HG02840 (cell line): Measurements from ENCODE around the gene RASGRF1.

Experiments
- ATAC-seq: cut with Tn5 transposase; IDR thresholded peaks from one replicate; pipeline ENCODE4 v1.9.1; 2021; ENCODE audit warnings: mild to moderate bottlenecking, moderate library complexity, moderate number of reproducible peaks; ENCODE audit not compliant: unreplicated experiment, low FRiP score

RASGRF1 gene

GRCh38 chr15:79099692-79100091 is 9.1 kb upstream of the RASGRF1 start:
- no peak for ATAC-seq

GRCh38 chr15:79094611-79095021 is 4.0 kb upstream of the RASGRF1 start:
- no peak for ATAC-seq

- ATAC-seq, result no peak
These were observed 2.9 kb upstream of the RASGRF1 start for GRCh38 chr15:79093352-79093935.

- no peak for ATAC-seq
These were observed 1.8 kb upstream of the RASGRF1 start for GRCh38 chr15:79092382-79092781.

GRCh38 chr15:79091204-79091867 is 756 bp upstream of the RASGRF1 start:
- ATAC-seq, result no peak

- no peak for ATAC-seq
These were observed 592 bp downstream of the RASGRF1 start for GRCh38 chr15:79089890-79090486.

GRCh38 chr15:79089331-79089889 is 1.2 kb downstream of the RASGRF1 start:
- ATAC-seq, result no peak

- ATAC-seq, result no peak
These were observed 2.0 kb downstream of the RASGRF1 start for GRCh38 chr15:79088426-79089205.

- ATAC-seq, result no peak
These were observed 3.8 kb downstream of the RASGRF1 start for GRCh38 chr15:79086814-79087213.

GRCh38 chr15:79084308-79084968 is 6.1 kb downstream of the RASGRF1 start:
- no peak for ATAC-seq

GRCh38 chr15:79083154-79083553 is 7.4 kb downstream of the RASGRF1 start:
- ATAC-seq, result no peak

- no peak for ATAC-seq
These were observed 8.1 kb downstream of the RASGRF1 start for GRCh38 chr15:79082363-79083070.

GRCh38 chr15:79078763-79079410 is 11.7 kb downstream of the RASGRF1 start:
- ATAC-seq, result no peak

- no peak for ATAC-seq
These were observed 12.6 kb downstream of the RASGRF1 start for GRCh38 chr15:79078003-79078402.

GRCh38 chr15:79076661-79077060 is 13.9 kb downstream of the RASGRF1 start:
- no peak for ATAC-seq

GRCh38 chr15:79075256-79075655 is 15.3 kb downstream of the RASGRF1 start:
- ATAC-seq, result no peak

GRCh38 chr15:79073336-79073735 is 17.2 kb downstream of the RASGRF1 start:
- ATAC-seq, result no peak

GRCh38 chr15:79071901-79072300 is 18.7 kb downstream of the RASGRF1 start:
- no peak for ATAC-seq

GRCh38 chr15:79068790-79069189 is 21.8 kb downstream of the RASGRF1 start:
- ATAC-seq, result no peak
